Activated T-cell treated with anti-CD3 and anti-CD28 coated beads, Interleukin-2, amount 50 U/mL, for 4 hours (primary cell): Measurements from ENCODE around the gene CYP27B1. TPM values are rescaled to one million over a fixed set of nuclear protein-coding genes. Genes with fewer than 3 reads are reported as not detected.
"Not testable (repeated sequence)": the region's sequence is repeated elsewhere in the genome, so short reads cannot be mapped to it uniquely, and the experiment has no call there.

Experiments
- ATAC-seq, 2 donors: fragments of 200-7000 bp; cut with Tn5 transposase; one replicate each; pipeline ENCODE4 v1.10.0; 2021
- DNase-seq: peaks from one replicate; pipeline ENCODE4 v3.0.0-alpha.2; 2020
- H3K27me3 Mint-ChIP-seq: one replicate; pipeline ENCODE4 v1.8.0; 2021; ENCODE audit warnings: low read depth, mixed read lengths
- H3K36me3 Mint-ChIP-seq: one replicate; pipeline ENCODE4 v1.8.0; 2022; ENCODE audit warnings: mixed read lengths; ENCODE audit not compliant: insufficient read depth
- H3K4me1 Mint-ChIP-seq: one replicate; pipeline ENCODE4 v1.8.0; 2021; ENCODE audit warnings: low read depth, mixed read lengths
- H3K4me3 Mint-ChIP-seq: one replicate; pipeline ENCODE4 v1.8.0; 2021; ENCODE audit warnings: mild to moderate bottlenecking, moderate library complexity, mixed read lengths
- H3K9me3 Mint-ChIP-seq: one replicate; pipeline ENCODE4 v1.8.0; 2021; ENCODE audit warnings: mixed read lengths
- total RNA-seq, 3 donors: library from RNA; stranded (reverse); gene quantifications; one replicate each; pipeline ENCODE4 v1.2.1, GENCODE V29; 2021

Gene CYP27B1
- total RNA-seq, 3 donors from 2014 or later: 18.4 to 19.6 (median 19.5) TPM

- peaks cover 8% of the 10 kb centered on the region for H3K36me3 Mint-ChIP-seq
- no peak overlapping the region for H3K4me3 Mint-ChIP-seq
- H3K9me3 Mint-ChIP-seq: no peaks in the 10 kb centered on the region
- peaks cover 44% of the 10 kb centered on the region for H3K4me1 Mint-ChIP-seq
- H3K27me3 Mint-ChIP-seq: no peaks in the 10 kb centered on the region
- ATAC-seq (no peak), DNase-seq (no peak)
Measured at GRCh38 chr12:57777367-57777766, 10.5 kb upstream of the CYP27B1 start.

- Mint-ChIP-seq H3K9me3 (no peaks in the 10 kb centered on the region), H3K27me3 (no peaks in the 10 kb centered on the region), H3K4me3 (no peak overlapping the region), H3K36me3 (peaks cover 8% of the 10 kb centered on the region), H3K4me1 (peaks cover 39% of the 10 kb centered on the region)
- ATAC-seq (no peak), DNase-seq (no peak)
Measured at GRCh38 chr12:57776247-57776587, 9.3 kb upstream of the CYP27B1 start.

GRCh38 chr12:57775563-57776246, 8.8 kb upstream of the CYP27B1 start:
- Mint-ChIP-seq H3K27me3 (no peaks in the 10 kb centered on the region), H3K9me3 (no peaks in the 10 kb centered on the region), H3K4me3 (no peak overlapping the region), H3K4me1 (peaks cover 36% of the 10 kb centered on the region), H3K36me3 (peaks cover 10% of the 10 kb centered on the region)
- no peak for DNase-seq
- ATAC-seq: no peak

- Mint-ChIP-seq H3K4me1 (peaks cover 35% of the 10 kb centered on the region), H3K9me3 (no peaks in the 10 kb centered on the region), H3K4me3 (no peak overlapping the region), H3K27me3 (no peaks in the 10 kb centered on the region), H3K36me3 (peaks cover 16% of the 10 kb centered on the region)
- no peak for ATAC-seq
- DNase-seq: no peak
Measured at GRCh38 chr12:57775044-57775443, 8.2 kb upstream of the CYP27B1 start.

DNA sequence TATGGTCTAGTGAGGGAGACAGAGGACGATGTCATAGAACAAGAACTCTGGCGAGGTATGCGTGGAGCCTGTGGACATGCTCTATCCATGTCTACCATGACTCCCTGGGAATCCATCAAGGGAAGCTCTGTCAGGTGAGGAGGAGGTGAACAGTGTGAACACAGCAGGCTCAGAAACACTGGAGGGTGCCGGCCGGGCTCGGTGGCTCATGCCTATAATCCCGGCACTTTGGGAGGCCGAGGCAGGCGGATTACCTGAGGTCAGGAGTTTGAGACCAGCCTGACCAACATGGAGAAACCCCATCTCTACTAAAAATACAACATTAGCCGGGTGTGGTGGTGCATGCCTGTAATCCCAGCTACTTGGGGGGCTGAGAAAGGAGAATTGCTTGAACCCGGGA, 7.8 kb upstream of the CYP27B1 start:
- not testable (repeated sequence) for H3K4me3 Mint-ChIP-seq
- peaks cover 20% of the 10 kb centered on the region for H3K36me3 Mint-ChIP-seq

GRCh38 chr12:57772429-57773322, 5.8 kb upstream of the CYP27B1 start, which contains the start of gene EEF1AKMT3:
Gene EEF1AKMT3 (plus strand): TSS chr12:57772614. CDS start chr12:57772725, 111 bp downstream.
- ATAC-seq (peak; percentile 26 to 31), DNase-seq (no peak)
- H3K4me3 Mint-ChIP-seq: peak within 1 kb of the TSS; percentile 98
- H3K27me3 Mint-ChIP-seq: no peaks in the 10 kb centered on the region
- peaks cover 25% of the 10 kb centered on the region for H3K4me1 Mint-ChIP-seq
- H3K36me3 Mint-ChIP-seq: peaks cover 31% of the 10 kb centered on the region
- no peaks in the 10 kb centered on the region for H3K9me3 Mint-ChIP-seq

More for the DNA sequence above, 7.8 kb upstream of the CYP27B1 start:
- not testable (repeated sequence) for H3K9me3 Mint-ChIP-seq, DNase-seq, ATAC-seq, H3K27me3 Mint-ChIP-seq
- peaks cover 34% of the 10 kb centered on the region for H3K4me1 Mint-ChIP-seq

DNA sequence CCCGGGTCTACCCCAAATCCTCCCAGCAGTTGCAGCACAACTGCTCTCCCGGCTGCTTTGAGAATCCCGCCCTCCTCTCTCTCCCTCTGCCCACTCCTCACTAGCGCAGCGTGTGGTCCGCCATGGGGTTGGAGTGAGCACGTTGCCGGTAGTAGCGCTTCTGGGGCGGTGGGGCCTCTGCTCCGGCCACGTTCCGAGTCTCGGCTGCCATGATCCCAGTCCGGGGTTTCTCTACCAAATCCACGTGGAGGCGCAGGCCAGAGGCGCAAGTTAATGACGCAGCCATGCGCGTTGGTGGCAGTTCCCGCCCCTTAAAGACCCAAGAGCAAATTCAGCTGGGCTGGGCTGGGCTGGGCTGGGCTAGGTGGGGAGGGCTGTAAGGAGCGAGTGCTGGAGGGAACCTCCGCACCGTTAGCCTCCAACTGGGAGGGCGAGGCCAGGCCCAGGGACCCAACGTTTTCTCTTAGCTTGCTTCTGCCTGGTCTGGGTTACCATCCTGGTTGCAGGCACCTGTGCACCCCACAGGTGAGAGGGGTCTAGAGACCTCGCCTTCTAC, 5.1 kb upstream of the CYP27B1 start, which contains the start of gene METTL1:
TSS of gene METTL1 (minus strand) at position 233 of the 556 bp plus-strand sequence. CDS start at position 211, 22 bp downstream.
- DNase-seq (peak; percentile 90), ATAC-seq (peak; percentile 88)
- peaks cover 2% of the 10 kb centered on the region for H3K27me3 Mint-ChIP-seq
- no peaks in the 10 kb centered on the region for H3K9me3 Mint-ChIP-seq
- peaks cover 31% of the 10 kb centered on the region for H3K36me3 Mint-ChIP-seq
- H3K4me1 Mint-ChIP-seq: peaks cover 26% of the 10 kb centered on the region
- H3K4me3 Mint-ChIP-seq: peak within 1 kb of the TSS; percentile 98

- ATAC-seq: peak; percentile 80 to 83
- Mint-ChIP-seq H3K4me1 (peaks cover 32% of the 10 kb centered on the region), H3K9me3 (no peaks in the 10 kb centered on the region)
Measured at GRCh38 chr12:57771236-57771872, 4.5 kb upstream of the CYP27B1 start.

GRCh38 chr12:57770734-57771133, 3.9 kb upstream of the CYP27B1 start:
- no peaks in the 10 kb centered on the region for H3K9me3 Mint-ChIP-seq
- peaks cover 29% of the 10 kb centered on the region for H3K36me3 Mint-ChIP-seq
- peak overlapping the region; percentile 98 for H3K4me3 Mint-ChIP-seq
- DNase-seq (no peak), ATAC-seq (no peak)
- H3K27me3 Mint-ChIP-seq: peaks cover 10% of the 10 kb centered on the region
- peaks cover 37% of the 10 kb centered on the region for H3K4me1 Mint-ChIP-seq

More at GRCh38 chr12:57771236-57771872, 4.5 kb upstream of the CYP27B1 start:
- DNase-seq: peak; percentile 91
- H3K4me3 Mint-ChIP-seq: peak overlapping the region; percentile 98
- peaks cover 31% of the 10 kb centered on the region for H3K36me3 Mint-ChIP-seq
- H3K27me3 Mint-ChIP-seq: peaks cover 7% of the 10 kb centered on the region

GRCh38 chr12:57769594-57769993, 2.7 kb upstream of the CYP27B1 start:
- DNase-seq: no peak
- Mint-ChIP-seq H3K27me3 (peaks cover 15% of the 10 kb centered on the region), H3K9me3 (no peaks in the 10 kb centered on the region), H3K36me3 (peaks cover 25% of the 10 kb centered on the region), H3K4me3 (peak overlapping the region; percentile 49), H3K4me1 (peaks cover 44% of the 10 kb centered on the region)
- no peak for ATAC-seq

GRCh38 chr12:57767876-57768275, 998 bp upstream of the CYP27B1 start:
- ATAC-seq: no peak
- Mint-ChIP-seq H3K36me3 (peaks cover 30% of the 10 kb centered on the region), H3K4me1 (peaks cover 47% of the 10 kb centered on the region), H3K27me3 (peaks cover 26% of the 10 kb centered on the region), H3K9me3 (no peaks in the 10 kb centered on the region), H3K4me3 (no peak overlapping the region)
- DNase-seq: no peak

DNA sequence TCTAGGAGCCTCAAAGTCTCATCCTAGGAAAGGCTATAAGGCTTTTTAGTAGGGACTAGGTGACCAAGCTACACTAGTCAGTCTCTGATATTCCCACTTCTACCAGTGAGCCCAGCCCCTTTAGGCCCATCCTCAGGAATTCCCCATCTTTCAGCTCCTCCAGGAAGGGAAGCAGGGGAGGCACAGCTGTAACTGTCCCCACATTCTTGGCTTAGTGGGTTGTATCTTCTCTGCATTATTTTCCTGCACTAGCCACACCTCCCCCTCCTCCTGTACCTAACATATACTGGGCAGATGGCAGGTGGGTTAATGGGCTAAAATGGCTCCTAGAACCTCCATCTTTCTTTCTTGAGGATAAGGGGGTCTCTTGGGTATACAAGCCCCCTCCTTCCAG, 424 bp upstream of the CYP27B1 start:
- H3K9me3 Mint-ChIP-seq: no peaks in the 10 kb centered on the region
- H3K4me1 Mint-ChIP-seq: peaks cover 44% of the 10 kb centered on the region
- H3K4me3 Mint-ChIP-seq: no peak overlapping the region
- no peak for DNase-seq
- ATAC-seq: no peak
- peaks cover 26% of the 10 kb centered on the region for H3K27me3 Mint-ChIP-seq
- peaks cover 33% of the 10 kb centered on the region for H3K36me3 Mint-ChIP-seq

DNA sequence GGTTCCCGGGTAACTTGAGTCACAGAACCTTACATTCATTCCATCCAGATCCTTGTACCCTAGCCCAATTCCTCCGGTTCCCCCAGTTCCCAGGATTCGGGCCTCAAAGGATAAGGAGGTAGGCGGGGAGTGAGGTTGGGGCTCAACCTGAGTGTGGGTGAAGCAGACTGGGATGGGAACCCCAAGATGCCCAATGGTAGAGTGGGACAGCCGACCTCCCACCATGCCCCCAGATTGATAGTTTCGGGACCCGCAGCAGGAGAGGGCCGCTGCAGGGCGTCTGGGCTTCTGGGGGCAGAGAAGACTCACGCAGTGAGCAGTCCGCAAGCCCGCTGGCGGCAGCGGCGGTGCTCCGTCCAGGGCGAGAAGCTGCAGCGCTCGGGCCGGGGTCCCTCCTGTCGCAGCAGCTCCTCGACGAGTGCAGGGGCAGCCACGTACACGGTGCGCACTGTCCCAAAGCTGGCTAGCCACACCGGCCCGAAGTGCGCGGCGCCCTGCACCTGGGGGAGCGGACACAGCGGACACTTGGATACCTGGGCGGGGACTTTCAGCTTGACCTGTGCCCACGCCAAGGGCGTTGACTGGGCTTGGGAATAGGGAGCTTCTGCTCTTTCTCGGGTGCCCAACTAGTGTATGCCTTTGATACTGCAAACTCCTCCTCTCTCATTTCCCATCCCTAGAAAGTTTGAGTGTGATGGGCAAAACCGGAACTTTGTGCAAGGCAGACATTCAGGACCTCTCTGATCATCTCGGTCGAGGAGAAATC, 997 bp downstream of the CYP27B1 start:
- H3K36me3 Mint-ChIP-seq: peaks cover 32% of the 10 kb centered on the region
- H3K9me3 Mint-ChIP-seq: no peaks in the 10 kb centered on the region
- H3K4me3 Mint-ChIP-seq: peak overlapping the region; percentile 90
- peaks cover 26% of the 10 kb centered on the region for H3K27me3 Mint-ChIP-seq
- peak; percentile 11 to 18 for ATAC-seq
- no peak for DNase-seq
- peaks cover 37% of the 10 kb centered on the region for H3K4me1 Mint-ChIP-seq
